Effector memory CD8-positive, alpha-beta T cell (primary cell): ENCODE measurements around the gene SMPDL3B.

Source experiments
- ATAC-seq: fragments of 150-1000 bp; cut with Tn5 transposase; replicated peaks from 2 replicates; pipeline ENCODE4 v1.10.0; 2021; ENCODE audit warnings: mild to moderate bottlenecking, moderate library complexity
- DNase-seq, 3 experiments: peaks; one replicate each; pipeline ENCODE4 v3.0.0; 2021
- H3K27ac Mint-ChIP-seq, 2 donors: one replicate each; pipeline ENCODE4 v1.8.0; 2022; ENCODE audit warnings: mild to moderate bottlenecking in 2 of 2, mixed read lengths in 2 of 2, moderate library complexity in 2 of 2
- H3K27me3 Mint-ChIP-seq, 2 donors: one replicate each; pipeline ENCODE4 v1.8.0; 2022; ENCODE audit warnings: mixed read lengths in 2 of 2
- H3K36me3 Mint-ChIP-seq: one replicate; pipeline ENCODE4 v1.8.0; 2022; ENCODE audit warnings: mild to moderate bottlenecking, moderate library complexity, mixed read lengths; ENCODE audit not compliant: insufficient read depth
- H3K4me1 Mint-ChIP-seq, 2 donors: one replicate each; pipeline ENCODE4 v1.8.0; 2022; ENCODE audit warnings: low read depth in 2 of 2, mixed read lengths in 2 of 2
- H3K4me3 Mint-ChIP-seq, 2 donors: one replicate each; pipeline ENCODE4 v1.8.0; 2022; ENCODE audit warnings: mild to moderate bottlenecking in 2 of 2, mixed read lengths in 2 of 2, moderate library complexity in 2 of 2
- H3K9me3 Mint-ChIP-seq, 2 donors: one replicate each; pipeline ENCODE4 v1.8.0; 2022; ENCODE audit warnings: mixed read lengths in 2 of 2

Gene SMPDL3B

DNA sequence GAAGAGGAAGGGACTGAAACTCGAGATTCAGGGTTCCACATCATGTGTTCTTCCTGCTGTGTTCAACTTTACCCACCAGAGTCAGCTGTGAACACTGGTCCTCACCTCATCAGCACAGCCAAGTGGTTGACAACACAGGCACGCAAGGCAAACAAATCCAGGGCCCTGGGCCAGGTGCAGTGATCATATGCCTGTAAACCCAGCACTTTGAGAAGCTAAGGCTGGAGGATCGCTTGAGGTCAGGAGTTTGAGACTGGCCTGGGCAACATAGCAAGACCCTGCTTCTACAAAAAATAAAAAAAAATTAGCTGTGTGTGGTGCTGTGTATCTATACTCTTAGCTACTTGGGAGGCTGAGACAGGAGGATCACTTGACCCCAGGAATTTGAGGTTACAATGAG lies 16.6 kb downstream of the SMPDL3B start:
- H3K9me3 Mint-ChIP-seq, result no peaks in the 10 kb centered on the region
- H3K4me3 Mint-ChIP-seq, result no peak overlapping the region
- no peaks in the 10 kb centered on the region for H3K36me3 Mint-ChIP-seq
- H3K27me3 Mint-ChIP-seq, result peaks cover 6 to 25% of the 10 kb centered on the region in 2 donors
- no peaks in the 10 kb centered on the region for H3K4me1 Mint-ChIP-seq
- H3K27ac Mint-ChIP-seq, result no peak overlapping the region
- ATAC-seq (no peak), DNase-seq (no peak)

DNA sequence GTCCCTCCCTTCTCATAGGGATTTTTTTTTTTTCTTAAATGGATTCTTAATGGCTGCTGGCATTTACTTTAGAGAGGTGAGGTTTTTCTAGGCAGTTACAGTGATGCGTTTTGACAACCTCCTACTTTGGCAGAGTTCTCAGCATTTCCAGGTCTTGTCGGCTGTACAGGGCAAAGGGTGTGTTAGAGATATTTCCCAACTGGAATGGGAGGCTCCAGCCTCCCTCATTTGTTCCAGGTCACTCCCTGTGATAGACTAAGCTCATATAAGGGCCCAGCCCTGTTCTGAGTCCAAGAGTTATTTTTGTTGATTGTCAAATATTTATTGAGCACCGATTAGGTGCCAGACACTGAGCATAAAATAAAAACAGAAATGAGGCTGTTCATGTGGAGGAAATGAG lies 17.3 kb downstream of the SMPDL3B start:
- Mint-ChIP-seq H3K27me3 (peaks cover 6 to 29% of the 10 kb centered on the region in 2 donors), H3K9me3 (no peaks in the 10 kb centered on the region), H3K36me3 (no peaks in the 10 kb centered on the region), H3K4me1 (no peaks in the 10 kb centered on the region), H3K27ac (no peak overlapping the region), H3K4me3 (no peak overlapping the region)
- ATAC-seq (no peak), DNase-seq (no peak)

DNA sequence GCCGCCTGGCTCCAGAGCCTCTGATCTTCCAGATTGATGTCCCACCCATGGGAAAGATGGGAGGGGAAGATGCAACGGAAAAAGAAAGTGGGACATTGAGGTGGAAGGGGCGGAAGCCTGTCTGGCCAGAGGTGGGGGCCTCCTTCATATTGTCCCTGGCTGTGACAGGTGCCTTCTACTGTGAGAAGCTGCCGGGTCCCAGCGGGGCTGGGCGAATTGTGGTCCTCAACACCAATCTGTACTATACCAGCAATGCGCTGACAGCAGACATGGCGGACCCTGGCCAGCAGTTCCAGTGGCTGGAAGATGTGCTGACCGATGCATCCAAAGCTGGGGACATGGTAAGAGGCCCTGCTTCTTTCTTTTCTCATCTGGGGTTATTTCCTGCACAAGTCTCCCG lies 19.4 kb downstream of the SMPDL3B start:
- H3K36me3 Mint-ChIP-seq, result peaks cover 2% of the 10 kb centered on the region
- DNase-seq (no peak), ATAC-seq (no peak)
- no peaks in the 10 kb centered on the region for H3K9me3 Mint-ChIP-seq
- H3K4me3 Mint-ChIP-seq, result no peak overlapping the region
- peaks cover 6 to 29% of the 10 kb centered on the region in 2 donors for H3K27me3 Mint-ChIP-seq
- H3K4me1 Mint-ChIP-seq, result no peaks in the 10 kb centered on the region
- H3K27ac Mint-ChIP-seq, result no peak overlapping the region

DNA sequence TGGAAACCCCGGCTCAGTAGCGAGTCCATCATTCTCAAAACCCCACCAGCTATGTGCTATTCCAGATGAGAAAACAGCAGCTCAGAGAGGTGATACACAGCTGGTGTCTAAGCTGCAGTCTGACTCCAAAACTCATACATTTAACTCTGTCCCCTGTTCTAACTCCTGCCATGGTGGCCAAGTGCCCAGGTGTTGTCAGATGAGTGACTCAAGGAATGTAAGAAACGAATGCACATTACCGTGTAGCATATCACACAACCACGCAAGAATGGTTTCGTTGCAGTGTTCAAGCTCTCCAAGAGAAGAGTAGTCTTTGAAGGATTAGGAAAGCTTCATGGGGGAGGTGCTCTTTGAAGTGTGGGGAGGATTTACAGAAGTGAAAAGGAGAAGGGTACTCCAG lies 20.3 kb downstream of the SMPDL3B start:
- Mint-ChIP-seq H3K36me3 (peaks cover 3% of the 10 kb centered on the region), H3K27me3 (peaks cover 6 to 29% of the 10 kb centered on the region in 2 donors), H3K27ac (no peak overlapping the region), H3K9me3 (no peaks in the 10 kb centered on the region), H3K4me1 (peaks cover 0 to 2% of the 10 kb centered on the region in 2 donors), H3K4me3 (no peak overlapping the region)
- DNase-seq (no peak), ATAC-seq (no peak)

DNA sequence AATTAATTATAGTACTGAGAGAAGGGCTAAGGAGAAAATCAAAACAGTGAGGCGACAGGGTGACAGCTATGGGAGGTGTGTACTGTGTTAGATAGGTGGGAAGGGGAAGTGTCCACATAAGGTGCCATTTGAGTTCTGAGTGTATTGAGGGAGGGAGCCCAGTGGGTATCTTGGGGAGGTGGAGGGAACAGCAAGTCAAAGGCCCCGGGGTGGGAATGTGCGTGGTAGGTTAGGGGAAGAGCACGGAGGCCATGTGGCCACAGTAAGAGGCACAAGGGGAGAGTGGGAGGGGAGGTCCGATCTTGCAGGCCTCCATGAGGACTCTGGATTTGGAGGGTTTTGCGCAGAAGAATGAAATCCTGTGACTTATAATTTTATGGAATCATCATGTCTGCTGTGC lies 22.0 kb downstream of the SMPDL3B start:
- no peak overlapping the region for H3K27ac Mint-ChIP-seq
- no peak overlapping the region for H3K4me3 Mint-ChIP-seq
- H3K9me3 Mint-ChIP-seq, result no peaks in the 10 kb centered on the region
- DNase-seq (no peak), ATAC-seq (no peak)
- peaks cover 9 to 14% of the 10 kb centered on the region in 2 donors for H3K4me1 Mint-ChIP-seq
- H3K27me3 Mint-ChIP-seq, result peaks cover 6 to 29% of the 10 kb centered on the region in 2 donors
- peaks cover 3% of the 10 kb centered on the region for H3K36me3 Mint-ChIP-seq

DNA sequence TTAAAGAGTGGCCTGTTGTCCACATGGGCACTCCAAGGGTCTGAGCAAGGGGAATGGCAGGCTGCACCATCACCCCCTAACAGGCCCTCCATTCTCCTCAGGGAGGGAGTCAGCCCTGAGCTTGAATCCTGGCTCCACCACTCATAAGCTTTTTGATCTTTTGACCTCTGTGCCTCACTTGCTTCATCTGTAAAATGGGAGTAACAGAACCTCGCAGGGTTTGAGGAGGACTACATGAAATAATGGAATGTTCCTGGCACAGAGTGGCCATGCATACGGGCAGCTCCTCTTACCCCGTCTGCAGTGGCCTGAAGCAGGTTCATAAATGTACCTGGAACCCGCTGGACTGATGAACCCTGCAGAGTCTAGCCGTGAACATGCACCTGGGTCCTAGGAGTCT lies 22.9 kb downstream of the SMPDL3B start:
- H3K27me3 Mint-ChIP-seq, result peaks cover 6 to 29% of the 10 kb centered on the region in 2 donors
- no peak for DNase-seq
- peaks cover 3% of the 10 kb centered on the region for H3K36me3 Mint-ChIP-seq
- peaks cover 16% of the 10 kb centered on the region in 2 donors for H3K4me1 Mint-ChIP-seq
- H3K4me3 Mint-ChIP-seq, result no peak overlapping the region
- H3K9me3 Mint-ChIP-seq, result no peaks in the 10 kb centered on the region
- no peak for ATAC-seq
- H3K27ac Mint-ChIP-seq, result no peak overlapping the region

DNA sequence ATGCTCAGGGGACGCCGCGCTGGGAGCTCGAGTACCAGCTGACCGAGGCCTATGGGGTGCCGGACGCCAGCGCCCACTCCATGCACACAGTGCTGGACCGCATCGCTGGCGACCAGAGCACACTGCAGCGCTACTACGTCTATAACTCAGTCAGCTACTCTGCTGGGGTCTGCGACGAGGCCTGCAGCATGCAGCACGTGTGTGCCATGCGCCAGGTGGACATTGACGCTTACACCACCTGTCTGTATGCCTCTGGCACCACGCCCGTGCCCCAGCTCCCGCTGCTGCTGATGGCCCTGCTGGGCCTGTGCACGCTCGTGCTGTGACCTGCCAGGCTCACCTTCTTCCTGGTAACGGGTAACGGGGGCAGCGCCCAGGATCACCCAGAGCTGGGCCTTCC lies 23.7 kb downstream of the SMPDL3B start:
- Mint-ChIP-seq H3K27ac (no peak overlapping the region), H3K36me3 (peaks cover 6% of the 10 kb centered on the region), H3K4me1 (peaks cover 18 to 19% of the 10 kb centered on the region in 2 donors), H3K27me3 (peaks cover 6 to 29% of the 10 kb centered on the region in 2 donors), H3K9me3 (no peaks in the 10 kb centered on the region), H3K4me3 (no peak overlapping the region)
- DNase-seq, result no peak
- ATAC-seq, result no peak

DNA sequence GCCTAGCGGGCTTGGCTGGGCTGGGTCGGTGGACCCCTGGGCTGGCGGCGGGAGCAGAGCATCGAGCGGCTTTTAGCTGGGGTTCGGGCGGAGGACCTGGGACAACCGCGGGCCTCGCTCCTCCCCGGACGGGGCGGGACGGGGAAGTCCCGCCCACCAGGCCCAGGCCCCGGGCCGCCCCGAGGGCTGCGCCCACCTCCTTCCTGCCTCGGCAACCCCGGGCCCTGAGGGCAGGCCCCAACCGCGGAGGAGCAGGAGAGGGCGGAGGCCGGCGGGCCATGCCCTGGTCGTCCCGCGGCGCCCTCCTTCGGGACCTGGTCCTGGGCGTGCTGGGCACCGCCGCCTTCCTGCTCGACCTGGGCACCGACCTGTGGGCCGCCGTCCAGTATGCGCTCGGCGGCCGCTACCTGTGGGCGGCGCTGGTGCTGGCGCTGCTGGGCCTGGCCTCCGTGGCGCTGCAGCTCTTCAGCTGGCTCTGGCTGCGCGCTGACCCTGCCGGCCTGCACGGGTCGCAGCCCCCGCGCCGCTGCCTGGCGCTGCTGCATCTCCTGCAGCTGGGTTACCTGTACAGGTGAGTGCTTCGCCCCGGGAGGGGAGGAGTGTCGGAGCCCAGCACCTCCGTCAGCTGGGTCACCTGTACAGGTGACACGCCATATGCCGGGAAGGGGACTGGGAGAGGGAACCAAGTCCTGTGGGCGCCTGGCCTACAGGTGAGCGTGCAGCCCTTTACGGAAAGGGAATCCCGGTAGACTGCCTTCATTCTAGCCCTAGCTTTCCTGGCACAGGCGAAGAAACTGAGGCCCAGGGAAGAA lies 25.2 kb downstream of the SMPDL3B start, which contains the start of gene XKR8:
Gene XKR8, plus strand, starts transcription at position 182 of the 812 bp plus-strand sequence. Its CDS starts 97 bp downstream, at position 279.
- ATAC-seq, result peak; percentile 97
- Mint-ChIP-seq H3K4me1 (peaks cover 19 to 20% of the 10 kb centered on the region in 2 donors), H3K27me3 (peaks cover 5 to 18% of the 10 kb centered on the region in 2 donors), H3K9me3 (no peaks in the 10 kb centered on the region), H3K4me3 (peak within 1 kb of the TSS; percentile 83), H3K36me3 (peaks cover 21% of the 10 kb centered on the region), H3K27ac (peak within 1 kb of the TSS; percentile 79 to 89)
- DNase-seq, result peak; percentile 73 to 80 (median 80)

DNA sequence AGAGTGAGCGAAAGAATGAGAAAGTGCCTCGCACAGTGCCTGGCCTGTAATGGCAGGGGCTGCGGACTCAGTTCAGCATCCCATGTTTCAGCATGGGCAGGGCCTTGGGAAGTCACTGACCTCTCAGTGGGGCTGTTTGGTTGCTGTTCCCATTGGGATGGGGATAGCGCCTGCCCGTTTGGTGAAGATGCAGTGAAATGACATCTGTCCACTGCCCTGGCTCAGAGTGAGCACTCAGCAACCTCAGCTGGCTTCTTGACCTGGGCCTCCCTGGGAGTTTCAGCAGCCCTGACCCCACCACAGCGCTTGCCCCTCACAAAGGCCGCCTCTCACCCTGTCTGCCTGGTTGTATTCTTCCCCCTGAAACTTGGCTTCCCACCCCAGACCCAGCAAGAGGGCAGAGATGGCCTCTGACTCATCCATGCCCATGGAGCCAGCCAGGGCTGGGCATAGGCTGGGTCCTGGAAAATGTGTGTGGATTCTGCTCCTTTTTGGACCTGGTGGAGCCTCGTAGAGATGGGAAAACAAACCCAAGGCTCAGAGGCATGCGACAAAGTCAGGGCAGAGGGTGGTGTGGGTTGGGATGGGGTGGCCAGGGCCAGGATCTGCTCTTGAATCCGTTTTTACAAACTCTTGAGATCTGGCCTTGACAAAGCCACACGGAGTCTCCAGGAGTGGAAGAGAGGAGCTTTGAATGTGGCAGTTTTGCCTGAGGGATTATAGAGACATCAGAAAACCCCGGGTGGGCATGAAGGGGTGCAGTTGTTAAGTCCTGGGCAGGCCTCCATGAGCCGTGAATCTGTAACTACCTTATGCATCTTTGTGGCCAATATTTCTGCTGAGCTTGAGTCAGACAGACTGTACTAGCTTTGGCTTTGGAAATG lies 26.2 kb downstream of the SMPDL3B start:
- no peak for DNase-seq
- H3K9me3 Mint-ChIP-seq, result no peaks in the 10 kb centered on the region
- peak overlapping the region; percentile 35 to 79 for H3K27ac Mint-ChIP-seq
- peaks cover 28% of the 10 kb centered on the region for H3K36me3 Mint-ChIP-seq
- H3K4me3 Mint-ChIP-seq, result peak overlapping the region; percentile 83
- ATAC-seq, result no peak
- peaks cover 20 to 22% of the 10 kb centered on the region in 2 donors for H3K4me1 Mint-ChIP-seq
- peaks cover 0 to 8% of the 10 kb centered on the region in 2 donors for H3K27me3 Mint-ChIP-seq

DNA sequence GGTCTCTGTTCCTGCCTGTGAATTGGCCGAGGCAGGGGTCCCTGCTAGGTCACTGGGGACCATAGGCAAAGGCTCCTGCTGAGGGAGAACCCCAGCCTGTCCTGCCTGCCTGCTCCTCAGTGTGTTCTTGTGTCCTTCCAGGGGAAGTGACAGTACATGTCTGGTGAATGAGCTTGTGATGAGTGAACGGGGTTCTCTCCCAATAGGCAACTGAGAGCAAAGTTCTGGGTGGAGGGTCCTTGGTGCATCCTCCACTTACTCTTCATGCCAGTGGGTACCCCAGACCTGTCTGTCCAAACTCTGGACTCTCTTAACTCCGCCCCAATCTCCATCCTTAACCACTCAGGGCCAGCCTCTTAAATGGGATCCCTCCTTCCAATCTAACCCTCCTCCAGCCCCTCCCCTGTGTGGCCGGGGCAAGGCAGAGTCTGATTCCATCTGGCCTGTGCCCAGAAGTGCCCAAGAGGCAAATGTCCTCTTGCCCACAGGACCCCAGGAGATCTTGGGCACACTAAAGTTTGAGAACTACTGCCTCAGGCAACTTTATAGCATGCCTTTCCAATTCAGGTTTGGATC lies 26.9 kb downstream of the SMPDL3B start:
- Mint-ChIP-seq H3K27ac (peak overlapping the region; percentile 35 to 79), H3K36me3 (peaks cover 28% of the 10 kb centered on the region), H3K27me3 (peaks cover 0 to 1% of the 10 kb centered on the region in 2 donors), H3K4me1 (peaks cover 20 to 22% of the 10 kb centered on the region in 2 donors), H3K9me3 (no peaks in the 10 kb centered on the region), H3K4me3 (peak overlapping the region; percentile 83)
- no peak for DNase-seq
- ATAC-seq, result no peak

DNA sequence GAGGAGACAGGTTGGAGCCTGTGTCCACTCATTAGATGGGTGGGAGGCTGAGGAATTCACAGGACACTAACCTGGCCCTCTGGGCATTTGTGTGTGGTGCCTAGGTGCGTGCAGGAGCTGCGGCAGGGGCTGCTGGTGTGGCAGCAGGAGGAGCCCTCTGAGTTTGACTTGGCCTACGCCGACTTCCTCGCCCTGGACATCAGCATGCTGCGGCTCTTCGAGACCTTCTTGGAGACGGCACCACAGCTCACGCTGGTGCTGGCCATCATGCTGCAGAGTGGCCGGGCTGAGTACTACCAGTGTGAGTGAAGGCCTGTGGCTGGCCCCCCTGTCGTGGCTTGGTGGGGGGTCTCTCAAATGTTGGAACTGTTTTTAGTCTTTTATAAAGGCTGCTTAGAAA lies 28.6 kb downstream of the SMPDL3B start:
- DNase-seq, result no peak
- Mint-ChIP-seq H3K27me3 (no peaks in the 10 kb centered on the region), H3K9me3 (no peaks in the 10 kb centered on the region), H3K4me1 (peaks cover 22% of the 10 kb centered on the region in 2 donors), H3K36me3 (peaks cover 36% of the 10 kb centered on the region), H3K4me3 (no peak overlapping the region), H3K27ac (no peak overlapping the region)
- no peak for ATAC-seq

DNA sequence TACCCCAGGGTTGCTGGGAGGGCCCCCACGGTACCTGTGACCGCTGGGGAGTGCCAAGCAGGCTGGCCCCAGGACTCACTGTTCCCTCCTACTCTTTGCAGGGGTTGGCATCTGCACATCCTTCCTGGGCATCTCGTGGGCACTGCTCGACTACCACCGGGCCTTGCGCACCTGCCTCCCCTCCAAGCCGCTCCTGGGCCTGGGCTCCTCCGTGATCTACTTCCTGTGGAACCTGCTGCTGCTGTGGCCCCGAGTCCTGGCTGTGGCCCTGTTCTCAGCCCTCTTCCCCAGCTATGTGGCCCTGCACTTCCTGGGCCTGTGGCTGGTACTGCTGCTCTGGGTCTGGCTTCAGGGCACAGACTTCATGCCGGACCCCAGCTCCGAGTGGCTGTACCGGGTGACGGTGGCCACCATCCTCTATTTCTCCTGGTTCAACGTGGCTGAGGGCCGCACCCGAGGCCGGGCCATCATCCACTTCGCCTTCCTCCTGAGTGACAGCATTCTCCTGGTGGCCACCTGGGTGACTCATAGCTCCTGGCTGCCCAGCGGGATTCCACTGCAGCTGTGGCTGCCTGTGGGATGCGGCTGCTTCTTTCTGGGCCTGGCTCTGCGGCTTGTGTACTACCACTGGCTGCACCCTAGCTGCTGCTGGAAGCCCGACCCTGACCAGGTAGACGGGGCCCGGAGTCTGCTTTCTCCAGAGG lies 31.8 kb downstream of the SMPDL3B start:
- Mint-ChIP-seq H3K27ac (peak overlapping the region in 1 of 2 donors; percentile 90), H3K36me3 (peaks cover 34% of the 10 kb centered on the region), H3K4me3 (no peak overlapping the region), H3K4me1 (peaks cover 12 to 22% of the 10 kb centered on the region in 2 donors), H3K9me3 (no peaks in the 10 kb centered on the region), H3K27me3 (no peaks in the 10 kb centered on the region)
- DNase-seq (no peak), ATAC-seq (no peak)
